ENCODE measurements around the gene ATXN1.

GRCh38 chr6:16582446-16583143 is 178.7 kb downstream of the ATXN1 start:
- no peak for TF ChIP-seq CTCF (IDR thresholded peaks at IDR 0.05)
- TF ChIP-seq POLR2A (IDR thresholded peaks at IDR 0.05; ENCODE audit: low read depth): no peak
